Smooth muscle cell (in vitro differentiated cells): Measurements from ENCODE around the gene OPRL1. TPM values are rescaled to one million over a fixed set of nuclear protein-coding genes. Genes with fewer than 3 reads are reported as not detected.

Experiments
- DNase-seq: peaks from one replicate; lab custom pipeline; 2025; ENCODE audit not compliant: unreplicated experiment; lab: John Stamatoyannopoulos, UW
- H2AFZ ChIP-seq: fragments of 200-600 bp; sonication (generic); 2 replicates; pipeline ENCODE4 v1.6.0; 2016; ENCODE audit warnings: antibody characterized with exemption, low read depth, mild to moderate bottlenecking
- H3F3A ChIP-seq: fragments of 200-600 bp; sonication (generic); 2 replicates; pipeline ENCODE4 v1.6.0; 2017; ENCODE audit warnings: antibody characterized with exemption, low read depth
- H3K27ac ChIP-seq: fragments of 200-600 bp; sonication (generic); 2 replicates; pipeline ENCODE4 v1.5.1; 2016; ENCODE audit warnings: low read depth, mild to moderate bottlenecking
- H3K27me3 ChIP-seq: fragments of 200-600 bp; sonication (generic); 2 replicates; pipeline ENCODE4 v1.6.1; 2016; ENCODE audit warnings: low read depth, mild to moderate bottlenecking
- H3K36me3 ChIP-seq: fragments of 200-600 bp; sonication (generic); 2 replicates; pipeline ENCODE4 v1.5.1; 2016; ENCODE audit warnings: low read depth
- H3K4me1 ChIP-seq: fragments of 200-600 bp; sonication (generic); 2 replicates; pipeline ENCODE4 v1.5.1; 2016; ENCODE audit warnings: low read depth
- H3K4me2 ChIP-seq: fragments of 200-600 bp; sonication (generic); 2 replicates; pipeline ENCODE4 v1.6.0; 2016; ENCODE audit warnings: mild to moderate bottlenecking
- H3K4me3 ChIP-seq: fragments of 200-600 bp; sonication (generic); 2 replicates; pipeline ENCODE4 v1.5.1; 2016; ENCODE audit warnings: mild to moderate bottlenecking
- H3K79me2 ChIP-seq: fragments of 200-600 bp; sonication (generic); 2 replicates; pipeline ENCODE4 v1.6.0; 2016; ENCODE audit warnings: low read depth, mild to moderate bottlenecking
- H3K9ac ChIP-seq: fragments of 200-600 bp; sonication (generic); 2 replicates; pipeline ENCODE4 v1.6.0; 2016; ENCODE audit warnings: low read depth
- H3K9me3 ChIP-seq: fragments of 200-600 bp; sonication (generic); replicated peaks from 2 replicates; pipeline ENCODE4 v1.5.1; 2016; ENCODE audit warnings: low read depth
- H4K20me1 ChIP-seq: fragments of 200-600 bp; sonication (generic); 2 replicates; pipeline ENCODE4 v1.6.0; 2016; ENCODE audit warnings: low read depth
- WGBS: methylation state at CpG from one replicate; pipeline ENCODE4 v1.1.7; 2016; ENCODE audit warnings: low lambda C conversion rate; 5-methylcytosine and 5-hydroxymethylcytosine counted together
- polyA plus RNA-seq: library from polyadenylated mRNA; unstranded; fragments of >200 nt; fragmentation: Nextera tagmentation; extraction: Ambion mirVana; gene quantifications from 2 replicates; pipeline ENCODE4 v1.2.1, GENCODE V29; 2016
- total RNA-seq: library from RNA; depleted of rRNA; stranded (reverse); fragments of >200 nt; gene quantifications from 2 replicates; pipeline ENCODE4 v1.2.3, GENCODE V29; 2014
- TF ChIP-seq, protein P1 (sequence below): fragments of 200-600 bp; sonication (generic); IDR thresholded peaks from 2 replicates; pipeline ENCODE4 v1.5.1; 2017; ENCODE audit warnings: borderline replicate concordance, mild to moderate bottlenecking, antibody characterized with exemption; ENCODE audit not compliant: insufficient read depth, poor library complexity, severe bottlenecking

Gene OPRL1
- total and polyA plus RNA-seq, 2 experiments from 2014 or later, result 3.1 to 6.4 TPM

DNA sequence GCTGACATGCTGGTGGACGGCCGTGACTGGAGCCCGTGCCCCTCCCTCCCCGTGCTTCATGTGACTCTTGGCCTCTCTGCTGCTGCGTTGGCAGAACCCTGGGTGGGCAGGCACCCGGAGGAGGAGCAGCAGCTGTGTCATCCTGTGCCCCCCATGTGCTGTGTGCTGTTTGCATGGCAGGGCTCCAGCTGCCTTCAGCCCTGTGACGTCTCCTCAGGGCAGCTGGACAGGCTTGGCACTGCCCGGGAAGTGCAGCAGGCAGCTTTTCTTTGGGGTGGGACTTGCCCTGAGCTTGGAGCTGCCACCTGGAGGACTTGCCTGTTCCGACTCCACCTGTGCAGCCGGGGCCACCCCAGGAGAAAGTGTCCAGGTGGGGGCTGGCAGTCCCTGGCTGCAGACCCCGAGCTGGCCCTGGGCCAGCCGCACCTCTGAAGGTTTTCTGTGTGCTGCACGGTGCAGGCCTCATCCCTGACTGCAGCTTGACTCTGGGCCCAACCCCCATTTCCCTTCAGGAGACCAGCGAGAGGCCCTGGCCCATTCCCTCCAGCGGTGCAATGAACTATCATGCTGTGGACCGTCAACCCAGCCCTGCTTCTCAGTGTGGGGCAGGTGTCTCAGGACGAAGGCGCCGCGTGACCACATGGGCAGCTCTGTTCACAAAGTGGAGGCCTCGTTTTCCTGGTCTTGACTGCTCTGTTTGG is 19.4 kb downstream of the OPRL1 start:
- Histone ChIP-seq H3K79me2 (no peaks in the 10 kb centered on the region), H2AFZ (no peak overlapping the region), H3F3A (no peaks in the 10 kb centered on the region), H3K27me3 (peaks cover 30% of the 10 kb centered on the region), H3K36me3 (no peaks in the 10 kb centered on the region), H4K20me1 (no peaks in the 10 kb centered on the region), H3K4me2 (no peak overlapping the region), H3K9ac (no peak overlapping the region), H3K27ac (no peak overlapping the region), H3K9me3 (no peaks in the 10 kb centered on the region), H3K4me3 (no peak overlapping the region), H3K4me1 (no peaks in the 10 kb centered on the region)
- no peak for DNase-seq
- 92% methylated on average over 21 of the region's 21 CpGs for WGBS
- TF ChIP-seq, protein P1, sequence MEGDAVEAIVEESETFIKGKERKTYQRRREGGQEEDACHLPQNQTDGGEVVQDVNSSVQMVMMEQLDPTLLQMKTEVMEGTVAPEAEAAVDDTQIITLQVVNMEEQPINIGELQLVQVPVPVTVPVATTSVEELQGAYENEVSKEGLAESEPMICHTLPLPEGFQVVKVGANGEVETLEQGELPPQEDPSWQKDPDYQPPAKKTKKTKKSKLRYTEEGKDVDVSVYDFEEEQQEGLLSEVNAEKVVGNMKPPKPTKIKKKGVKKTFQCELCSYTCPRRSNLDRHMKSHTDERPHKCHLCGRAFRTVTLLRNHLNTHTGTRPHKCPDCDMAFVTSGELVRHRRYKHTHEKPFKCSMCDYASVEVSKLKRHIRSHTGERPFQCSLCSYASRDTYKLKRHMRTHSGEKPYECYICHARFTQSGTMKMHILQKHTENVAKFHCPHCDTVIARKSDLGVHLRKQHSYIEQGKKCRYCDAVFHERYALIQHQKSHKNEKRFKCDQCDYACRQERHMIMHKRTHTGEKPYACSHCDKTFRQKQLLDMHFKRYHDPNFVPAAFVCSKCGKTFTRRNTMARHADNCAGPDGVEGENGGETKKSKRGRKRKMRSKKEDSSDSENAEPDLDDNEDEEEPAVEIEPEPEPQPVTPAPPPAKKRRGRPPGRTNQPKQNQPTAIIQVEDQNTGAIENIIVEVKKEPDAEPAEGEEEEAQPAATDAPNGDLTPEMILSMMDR, result no peak

DNA sequence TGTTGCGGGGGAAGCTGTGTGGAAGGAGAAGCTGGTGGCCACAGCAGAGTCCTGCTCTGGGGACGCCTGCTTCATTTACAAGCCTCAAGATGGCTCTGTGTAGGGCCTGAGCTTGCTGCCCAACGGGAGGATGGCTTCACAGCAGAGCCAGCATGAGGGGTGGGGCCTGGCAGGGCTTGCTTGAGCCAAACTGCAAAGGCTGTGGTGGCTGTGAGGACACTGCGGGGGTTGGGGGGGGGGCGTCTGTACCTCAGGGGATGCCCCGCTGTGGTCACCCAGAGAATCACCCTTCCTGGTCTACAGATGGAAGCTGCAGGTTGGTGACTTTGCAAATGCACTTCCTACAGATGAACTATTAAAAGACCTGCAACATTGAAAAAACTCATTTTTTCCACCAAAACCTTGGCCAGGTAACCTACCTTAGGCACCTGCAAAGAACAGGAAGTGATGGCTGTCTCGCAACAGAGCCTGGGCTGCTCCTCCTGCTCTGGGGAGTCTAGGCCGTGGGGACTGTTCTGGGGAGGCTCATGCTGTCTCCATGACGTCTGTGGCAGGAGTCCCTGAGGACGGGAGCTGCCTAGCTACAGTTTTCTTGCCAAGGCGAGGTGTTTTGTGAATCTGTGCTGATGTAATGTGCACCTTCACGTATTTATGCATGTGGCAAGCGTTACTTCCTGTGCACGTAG is 20.1 kb downstream of the OPRL1 start:
- H3K9ac ChIP-seq, result no peak overlapping the region
- no peaks in the 10 kb centered on the region for H4K20me1 ChIP-seq
- 82% methylated on average over 14 of the region's 14 CpGs for WGBS
- H3K27me3 ChIP-seq, result peaks cover 30% of the 10 kb centered on the region
- H3F3A ChIP-seq, result no peaks in the 10 kb centered on the region
- H3K36me3 ChIP-seq, result no peaks in the 10 kb centered on the region
- H3K27ac ChIP-seq, result no peak overlapping the region
- DNase-seq, result no peak
- H3K9me3 ChIP-seq, result no peaks in the 10 kb centered on the region
- no peak overlapping the region for H2AFZ ChIP-seq
- H3K79me2 ChIP-seq, result no peaks in the 10 kb centered on the region
- H3K4me3 ChIP-seq, result no peak overlapping the region
- H3K4me2 ChIP-seq, result no peak overlapping the region
- H3K4me1 ChIP-seq, result no peaks in the 10 kb centered on the region
- TF ChIP-seq, protein P1, result no peak

DNA sequence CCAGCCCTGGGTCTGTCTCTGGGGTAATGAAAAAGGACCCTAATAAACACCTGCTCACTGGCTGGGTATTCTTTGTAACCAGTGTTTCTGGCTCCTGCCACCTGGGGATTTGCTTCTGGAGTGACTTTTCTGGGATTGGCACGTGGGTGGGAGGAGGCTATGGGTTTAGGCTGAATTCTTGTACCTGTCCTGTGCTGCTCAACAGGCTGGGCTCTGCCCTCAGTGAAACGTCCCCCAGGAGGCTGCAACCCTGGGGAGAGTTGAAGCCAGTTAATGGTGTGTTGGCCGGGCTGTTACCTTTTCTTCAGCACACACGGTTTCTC is 20.6 kb downstream of the OPRL1 start:
- Histone ChIP-seq H4K20me1 (no peaks in the 10 kb centered on the region), H3K9me3 (no peaks in the 10 kb centered on the region), H3K36me3 (no peaks in the 10 kb centered on the region), H3K79me2 (no peaks in the 10 kb centered on the region), H3K4me1 (no peaks in the 10 kb centered on the region), H3K27me3 (peaks cover 30% of the 10 kb centered on the region), H3K9ac (no peak overlapping the region), H2AFZ (no peak overlapping the region), H3K4me2 (no peak overlapping the region), H3F3A (no peaks in the 10 kb centered on the region), H3K4me3 (no peak overlapping the region), H3K27ac (no peak overlapping the region)
- TF ChIP-seq, protein P1, result no peak
- WGBS, result 69% methylated on average over 4 of the region's 4 CpGs
- DNase-seq, result no peak
